ENCODE data around the gene METTL9.
"Not testable (repeated sequence)": the region's sequence is repeated elsewhere in the genome, so short reads cannot be mapped to it uniquely, and the experiment has no call there.

METTL9 gene

DNA sequence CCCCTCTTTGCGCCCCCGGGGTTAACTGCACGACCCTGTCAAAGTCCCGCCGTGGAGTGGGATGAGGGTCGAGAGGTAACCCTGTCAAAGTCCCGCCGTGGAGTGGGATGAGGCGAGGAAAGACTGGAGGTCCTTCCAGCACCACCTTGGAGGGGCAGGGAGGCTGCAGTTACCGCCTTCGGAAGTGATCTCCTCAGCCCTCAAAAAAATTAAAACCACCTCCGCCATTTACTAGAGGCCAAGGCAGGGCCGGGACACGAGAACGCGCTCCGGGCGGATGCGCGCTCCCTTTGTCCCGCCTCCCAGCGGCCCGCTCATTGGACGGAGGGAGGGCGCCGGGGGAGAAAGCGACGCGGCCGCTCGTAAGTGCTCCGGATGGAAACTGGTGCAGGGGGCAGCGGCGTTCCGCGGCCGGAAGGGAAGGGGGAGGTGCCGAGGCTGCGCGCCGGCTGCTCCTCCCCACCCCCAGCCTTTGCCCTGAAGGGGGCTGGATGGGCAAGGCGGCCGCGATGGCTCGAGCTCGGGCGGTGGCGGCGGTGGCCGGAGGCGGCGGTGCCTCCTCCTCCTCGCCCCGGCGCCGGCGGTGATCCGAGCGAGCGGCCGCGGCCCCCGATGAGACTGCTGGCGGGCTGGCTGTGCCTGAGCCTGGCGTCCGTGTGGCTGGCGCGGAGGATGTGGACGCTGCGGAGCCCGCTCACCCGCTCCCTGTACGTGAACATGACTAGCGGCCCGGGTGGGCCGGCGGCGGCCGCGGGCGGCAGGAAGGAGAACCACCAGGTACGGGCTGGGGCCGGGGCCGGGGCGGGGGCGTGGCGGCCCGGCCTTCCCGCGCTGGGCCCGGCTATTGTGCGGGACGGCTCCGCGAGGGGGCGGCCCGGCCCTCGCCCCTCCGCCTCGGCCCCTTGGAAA lies at the start of gene METTL9:
METTL9 (plus strand) TSS at position 456 of the 909 bp plus-strand sequence; CDS start at position 613, 157 bp downstream.
- DNase-seq, result peak; percentile 92 to 94

DNA sequence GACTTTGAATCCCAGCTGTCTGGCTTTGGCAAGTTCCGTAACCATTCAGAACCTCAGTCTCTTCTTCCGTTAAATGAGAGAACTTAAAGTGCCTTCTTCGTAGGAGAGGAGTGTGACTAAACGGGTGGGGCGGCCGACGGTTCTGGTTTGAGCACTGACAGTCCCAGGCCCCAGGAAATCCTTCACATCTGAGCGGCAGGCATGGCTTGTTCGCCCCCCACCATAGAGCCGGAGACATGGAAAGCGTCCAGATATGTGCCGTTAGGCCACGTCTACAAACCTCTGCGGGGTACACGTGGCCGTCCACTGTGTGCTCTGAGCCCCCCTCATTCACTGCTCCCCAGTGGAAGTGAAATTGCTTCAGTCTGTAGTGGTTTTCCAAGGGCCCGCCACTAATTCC lies 49.4 kb upstream of the METTL9 start:
- DNase-seq, result not testable (repeated sequence)

DNA sequence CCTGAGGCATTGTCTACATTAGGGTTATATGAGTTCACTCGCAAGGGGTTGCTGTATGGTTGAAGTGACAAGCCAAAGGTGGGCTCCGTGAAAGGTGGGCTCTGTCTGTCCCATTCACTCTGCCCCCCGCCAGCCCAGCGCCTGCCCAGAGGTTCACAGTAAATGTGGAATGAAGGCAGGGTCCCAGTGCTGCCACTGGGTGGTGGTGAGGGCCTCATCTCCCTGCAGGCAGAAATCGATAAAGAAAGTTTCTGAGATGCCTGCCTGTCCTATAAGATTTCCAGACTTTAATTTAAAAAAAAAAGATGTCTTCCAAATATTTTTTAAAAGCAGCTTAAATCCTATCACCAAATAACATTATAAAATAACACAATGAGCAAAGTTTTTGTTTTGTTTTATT lies 48.9 kb upstream of the METTL9 start:
- DNase-seq, result not testable (repeated sequence)

DNA sequence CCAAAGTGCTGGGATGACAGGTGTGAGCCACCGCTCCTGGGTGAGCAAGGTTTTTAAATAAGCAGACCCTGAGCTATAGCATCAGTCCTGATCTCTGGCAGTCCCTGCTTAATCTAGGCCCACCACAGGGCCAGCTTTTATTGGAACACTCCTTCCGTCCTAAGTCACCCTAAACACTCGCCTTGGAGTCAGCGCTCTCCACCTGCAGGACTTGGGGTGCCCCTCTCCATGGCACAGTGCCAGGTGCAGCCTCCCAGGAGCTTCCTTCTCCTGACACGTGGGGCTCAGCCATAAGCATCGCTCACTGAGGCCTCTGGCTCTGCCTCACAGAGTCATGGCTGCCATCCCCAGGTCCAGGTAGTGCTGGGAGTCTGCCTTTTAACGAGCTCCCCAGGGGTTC lies 48.3 kb upstream of the METTL9 start:
- not testable (repeated sequence) for DNase-seq

DNA sequence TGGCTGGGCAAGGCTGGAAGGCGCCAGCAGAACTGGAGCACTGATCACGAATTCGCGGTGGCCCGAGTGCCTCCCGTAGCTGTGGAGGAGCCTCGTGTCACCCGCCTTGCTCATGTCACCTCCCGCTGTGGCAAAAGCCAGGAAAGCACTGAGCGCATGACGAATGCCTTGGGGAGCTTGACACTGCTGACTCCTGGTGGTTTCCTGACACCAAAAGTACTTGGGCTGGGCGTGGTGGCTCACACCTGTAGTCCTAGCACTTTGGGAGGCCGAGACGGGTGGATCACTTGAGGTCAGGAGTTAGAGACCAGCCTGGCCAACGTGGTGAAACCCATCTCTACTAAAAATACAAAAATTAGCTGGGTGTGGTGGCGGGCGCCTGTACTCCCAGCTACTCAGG lies 47.8 kb upstream of the METTL9 start:
- DNase-seq, result not testable (repeated sequence)

DNA sequence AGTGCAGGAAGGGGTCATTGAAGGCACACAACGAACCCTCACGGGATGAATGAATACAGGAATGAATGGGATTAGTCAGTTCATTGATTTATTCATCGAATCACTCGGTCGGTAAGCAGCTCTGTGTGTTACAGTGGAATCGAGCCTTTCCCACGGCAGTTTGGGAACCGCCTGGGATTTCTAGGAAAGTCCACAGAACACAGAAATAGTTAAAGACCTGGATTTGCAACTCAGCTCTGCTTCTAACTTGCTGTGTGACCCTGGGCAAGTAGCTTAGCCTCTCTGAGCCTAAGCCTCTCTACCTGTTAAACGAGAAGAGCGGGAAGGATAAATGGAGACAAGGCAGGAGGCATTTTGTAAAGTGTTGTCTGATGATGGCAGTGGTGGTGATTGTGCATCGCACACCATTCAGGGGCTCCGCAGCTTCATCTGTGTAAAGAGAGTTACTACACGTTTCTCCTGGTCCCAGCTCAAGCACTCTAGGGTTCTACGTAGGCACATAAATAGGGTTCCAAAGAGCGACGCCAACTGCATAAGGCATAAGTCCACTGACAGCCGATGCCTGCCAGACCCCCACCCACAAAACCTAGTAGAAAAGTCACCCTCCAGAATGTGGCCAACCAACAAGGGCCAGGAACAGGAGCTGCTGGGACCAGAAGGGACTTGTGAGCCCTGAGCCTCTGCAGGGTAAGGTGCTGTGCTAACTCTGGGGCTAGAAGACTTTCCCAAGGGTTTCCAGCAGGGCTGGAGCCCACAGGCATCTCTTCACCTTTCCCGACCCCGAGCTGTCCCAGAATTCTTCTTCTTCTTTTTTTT lies 45.7 kb upstream of the METTL9 start:
- DNase-seq, result not testable (repeated sequence)

DNA sequence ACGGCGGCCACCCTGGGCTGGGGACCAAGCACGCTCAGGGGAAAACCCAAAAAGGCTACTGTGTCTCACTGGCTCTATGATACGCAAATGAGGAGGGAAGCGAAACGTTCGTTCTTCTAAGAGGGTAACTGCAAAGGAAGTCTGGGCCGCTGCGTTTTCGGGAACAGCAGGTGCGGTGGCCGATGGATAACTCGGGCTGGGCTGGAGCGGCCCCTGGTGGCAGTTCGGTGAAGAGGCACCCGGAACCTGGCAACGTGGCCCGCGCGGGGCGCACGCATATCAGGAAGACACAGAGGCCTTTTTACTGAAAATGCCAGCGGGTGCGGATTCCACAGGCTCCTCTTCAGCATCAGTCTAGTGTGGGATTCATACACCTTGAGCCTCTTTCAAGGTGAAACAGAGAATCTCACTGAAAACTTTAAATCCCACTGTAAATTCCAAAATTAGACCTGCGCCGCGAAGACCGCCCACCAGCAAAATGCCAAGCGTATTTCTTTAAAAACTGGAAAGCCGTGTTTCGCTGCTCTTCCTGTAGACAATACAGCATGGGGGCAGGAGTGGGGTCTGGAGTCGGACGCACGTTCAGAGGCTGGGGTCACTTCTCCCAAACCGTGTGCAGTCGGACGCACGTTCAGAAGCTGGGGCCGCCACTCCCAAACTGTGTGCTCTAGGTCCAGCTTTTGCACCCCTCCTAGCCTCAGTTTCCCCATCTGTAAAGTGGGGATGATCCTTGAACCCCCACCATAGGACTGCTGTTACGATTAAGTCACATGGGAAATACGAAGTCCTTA lies 44.4 kb upstream of the METTL9 start:
- peak; percentile 96 to 97 for DNase-seq

DNA sequence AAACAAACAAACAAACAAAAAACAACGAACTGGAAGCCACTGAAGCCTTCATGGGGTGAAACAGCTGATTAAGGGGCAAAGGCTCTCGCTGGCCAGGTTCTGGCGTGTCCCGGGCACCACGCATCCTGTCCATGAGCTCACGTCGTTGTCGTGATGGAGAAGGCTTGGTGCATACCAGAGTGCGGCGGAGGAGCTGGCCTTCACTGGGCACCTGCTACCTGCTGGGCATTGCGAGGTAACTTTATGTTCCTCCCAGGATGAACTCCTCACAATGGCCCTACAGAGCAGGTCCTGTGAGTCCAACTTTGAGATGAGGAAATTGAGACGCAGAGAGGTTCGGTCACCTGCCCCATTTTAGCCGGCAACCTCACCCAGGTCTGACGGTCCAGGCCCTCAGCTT lies 43.8 kb upstream of the METTL9 start:
- not testable (repeated sequence) for DNase-seq

DNA sequence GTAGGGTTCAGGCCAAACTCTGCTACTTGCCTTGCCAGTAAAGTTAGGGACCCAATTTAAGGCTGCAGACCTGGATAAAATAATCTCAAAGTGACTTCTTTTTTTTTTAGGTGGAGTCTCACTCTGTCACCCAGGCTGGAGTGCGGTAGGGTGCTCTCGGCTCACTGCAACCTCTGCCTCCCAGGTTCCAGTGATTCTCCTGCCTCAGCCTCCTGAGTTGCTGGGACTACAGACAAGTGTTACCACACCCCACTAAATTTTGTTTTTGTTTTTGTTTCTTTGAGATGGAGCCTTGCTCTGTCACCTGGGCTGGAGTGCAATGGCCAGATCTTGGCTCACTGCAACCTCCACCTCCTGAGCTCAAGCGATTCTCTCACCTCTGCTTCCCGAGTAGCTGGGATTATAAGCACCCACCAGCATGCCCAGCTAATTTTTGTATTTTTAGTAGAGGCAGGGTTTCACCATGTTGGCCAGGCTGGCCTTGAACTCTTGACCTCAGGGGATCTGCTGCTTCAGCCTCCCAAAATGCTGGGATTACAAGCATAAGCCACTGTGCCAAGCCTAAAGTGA lies 43.3 kb upstream of the METTL9 start:
- DNase-seq, result not testable (repeated sequence)

DNA sequence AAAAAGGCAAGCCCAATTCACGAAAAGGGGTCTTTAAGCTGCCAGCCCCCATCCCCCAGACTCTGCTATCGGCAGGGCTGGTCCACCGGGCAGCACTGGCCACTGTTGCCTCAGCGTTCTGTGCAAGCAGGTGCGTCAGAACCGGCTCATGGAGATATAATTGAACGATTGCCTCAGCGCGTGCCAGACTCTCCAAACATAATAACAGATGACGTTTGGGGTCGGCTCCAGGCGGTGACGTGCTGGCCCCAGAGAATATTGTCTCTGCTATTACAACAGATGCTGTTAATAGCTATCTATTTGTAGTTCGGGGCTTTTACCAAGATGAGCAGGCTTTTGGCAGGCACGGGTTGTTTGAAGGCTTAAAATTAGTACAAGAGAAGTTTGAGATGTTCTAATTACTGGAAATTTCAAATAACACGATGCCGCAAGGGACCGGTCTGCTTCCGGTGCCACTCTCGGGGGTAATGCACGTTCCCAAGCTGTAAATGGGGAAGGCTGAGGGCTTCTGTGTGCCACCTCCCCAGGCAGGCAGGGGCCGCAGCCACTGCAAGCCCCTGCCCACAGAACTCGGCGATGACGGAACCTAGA lies 42.6 kb upstream of the METTL9 start:
- not testable (repeated sequence) for DNase-seq

DNA sequence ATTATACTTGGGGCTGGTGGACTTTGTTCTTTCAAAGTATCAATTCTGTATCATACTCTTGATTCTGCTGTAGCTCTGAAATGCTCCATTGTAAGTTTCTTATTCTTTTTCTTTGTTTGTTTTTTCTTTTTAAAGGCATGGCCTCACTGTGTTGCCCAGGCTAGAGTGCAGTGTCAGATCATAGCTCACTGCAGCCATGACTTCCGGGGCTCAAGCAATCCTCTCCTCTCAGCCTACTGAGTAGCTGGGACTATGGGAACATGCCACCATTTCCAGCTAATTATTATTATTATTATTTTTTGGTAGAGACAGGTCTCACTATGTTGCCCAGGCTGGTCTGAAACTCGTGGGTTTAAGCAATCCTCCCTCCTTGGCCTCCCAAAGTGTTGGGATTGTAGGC lies 38.9 kb upstream of the METTL9 start:
- DNase-seq, result no peak

DNA sequence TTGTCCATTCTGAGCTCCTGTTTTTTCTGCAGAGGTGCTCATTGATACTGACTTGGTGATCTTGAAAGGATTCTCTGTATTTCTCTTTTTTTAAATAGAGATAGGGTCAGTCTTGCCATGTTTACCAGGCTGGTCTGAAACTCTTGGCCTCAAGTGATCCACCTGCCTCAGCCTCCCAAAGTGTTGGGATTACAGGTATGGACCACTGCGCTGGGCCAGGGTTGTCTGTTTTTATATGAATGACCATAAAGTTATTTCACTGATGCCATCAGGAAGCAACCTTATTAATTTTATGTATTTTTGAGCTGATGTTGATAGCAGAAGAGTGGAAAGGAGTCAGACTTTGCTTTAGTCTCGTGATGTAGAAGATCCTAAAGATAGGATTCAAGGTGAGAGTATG lies 35.7 kb upstream of the METTL9 start:
- no peak for DNase-seq

DNA sequence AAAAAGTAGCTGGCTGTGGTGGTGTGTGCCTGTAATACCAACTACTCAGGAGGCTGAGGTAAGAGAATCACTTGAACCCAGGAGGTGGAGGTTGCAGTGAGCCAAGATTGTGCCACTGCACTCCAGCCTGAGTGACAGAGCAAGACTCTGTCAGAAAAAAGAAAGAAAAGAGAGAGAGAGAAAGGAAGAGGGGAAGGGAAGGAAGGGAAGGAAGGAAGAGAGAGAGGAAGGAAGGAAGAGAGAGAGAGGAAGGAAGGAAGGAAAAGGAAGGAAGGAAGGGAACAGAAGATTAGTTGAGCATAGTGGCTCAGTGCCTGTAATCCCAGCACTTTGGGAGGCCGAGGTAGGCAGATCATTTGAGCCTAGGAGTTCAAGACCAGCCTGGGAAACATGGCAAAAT lies 35.0 kb upstream of the METTL9 start:
- DNase-seq, result not testable (repeated sequence)

DNA sequence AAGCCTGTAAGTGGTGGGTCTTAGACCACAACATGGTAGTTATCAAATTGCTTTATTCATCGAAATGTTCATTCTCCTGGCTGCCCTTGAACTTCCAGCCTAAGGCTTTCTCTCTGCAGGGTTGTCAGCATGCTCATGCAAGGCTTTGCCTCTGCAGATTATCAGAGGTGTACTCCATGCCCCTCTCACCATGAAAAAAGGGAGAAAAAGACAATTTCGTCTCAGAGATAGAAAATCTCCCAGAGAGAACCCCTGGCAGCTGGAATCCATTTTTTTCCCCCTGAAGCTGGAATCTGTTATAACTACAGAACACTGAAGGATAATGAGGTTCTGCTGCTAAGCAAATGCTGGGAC lies 33.9 kb upstream of the METTL9 start:
- DNase-seq, result no peak

DNA sequence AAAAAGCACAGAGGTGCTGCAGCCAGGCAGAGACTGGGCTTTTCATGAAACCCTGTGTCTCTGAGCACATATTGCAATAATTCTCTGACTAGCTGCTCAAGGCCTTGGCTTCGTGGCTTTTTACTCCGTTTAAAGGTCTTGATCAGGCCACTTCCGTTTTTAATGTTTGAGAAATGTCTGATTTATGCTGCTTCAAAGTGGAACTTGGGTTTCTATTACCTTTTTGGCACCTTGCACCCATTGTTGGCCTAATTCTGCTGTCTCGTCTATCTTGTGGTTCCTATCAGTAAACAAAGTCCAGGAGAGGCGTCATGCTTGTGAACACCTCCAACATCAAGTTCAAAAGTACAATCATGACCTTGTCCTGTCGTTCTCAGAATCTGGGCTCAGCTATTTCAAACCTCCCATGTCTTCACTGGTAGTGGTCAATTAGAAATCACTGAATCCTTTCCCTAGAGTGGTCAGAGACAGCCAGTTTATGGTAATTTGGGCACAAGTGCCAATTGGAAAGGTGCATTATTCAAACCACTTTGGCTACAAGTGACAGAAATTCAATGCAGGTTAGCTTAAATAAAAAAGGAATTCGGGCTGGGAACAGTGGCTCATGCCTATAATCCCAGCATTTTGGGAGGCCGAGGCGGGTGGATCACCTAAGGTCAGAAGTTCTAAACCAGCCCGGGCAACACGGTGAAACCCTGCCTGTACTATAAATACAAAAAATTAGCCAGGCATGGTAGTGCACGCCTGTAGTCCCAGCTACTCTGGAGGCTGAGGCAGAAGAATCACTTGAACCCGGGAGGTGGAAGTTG lies 33.3 kb upstream of the METTL9 start:
- DNase-seq, result no peak

DNA sequence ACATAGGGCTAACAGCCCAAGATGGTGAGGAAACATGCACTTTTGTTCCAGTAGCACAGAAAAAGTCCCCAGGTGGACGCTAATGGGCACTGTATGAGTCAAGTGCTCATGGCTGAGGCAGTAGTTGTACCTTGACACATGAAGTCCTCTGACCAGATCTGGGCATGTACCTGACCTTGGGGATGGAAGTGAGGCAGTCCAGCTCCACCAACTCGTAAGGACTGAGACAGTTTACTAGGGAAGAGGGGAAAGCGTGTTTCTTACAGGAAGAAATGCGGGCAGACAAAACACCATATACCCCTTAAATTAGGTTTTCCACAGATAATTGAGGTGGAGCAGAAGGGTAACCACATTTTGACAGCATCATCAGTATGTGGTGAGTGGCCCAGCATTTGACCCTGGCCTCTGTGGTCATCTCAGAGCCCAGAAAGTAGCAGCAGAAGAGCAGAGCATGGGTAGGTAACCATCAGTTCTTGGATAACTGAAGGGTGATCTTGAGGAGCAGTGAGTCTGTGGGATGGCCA lies 32.4 kb upstream of the METTL9 start:
- DNase-seq, result no peak

DNA sequence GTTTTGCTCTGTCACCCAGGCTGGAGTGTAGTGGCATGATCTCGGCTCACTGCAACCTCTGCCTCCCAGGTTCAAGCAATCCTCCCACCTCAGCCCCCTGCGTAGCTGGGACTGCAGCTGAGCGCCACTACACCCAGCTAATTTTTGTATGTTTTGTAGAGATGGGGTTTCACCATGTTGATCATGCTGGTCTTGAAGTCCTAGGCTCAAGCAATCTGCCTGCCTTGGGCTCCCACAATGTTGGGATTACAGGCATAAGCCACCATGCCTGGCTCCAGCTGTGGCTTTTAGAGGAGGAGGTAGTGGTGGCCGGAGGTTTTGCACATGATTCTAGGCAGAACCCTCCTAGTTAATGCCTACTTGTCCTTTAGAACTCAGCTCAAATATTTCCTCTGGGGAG lies 31.9 kb upstream of the METTL9 start:
- not testable (repeated sequence) for DNase-seq

DNA sequence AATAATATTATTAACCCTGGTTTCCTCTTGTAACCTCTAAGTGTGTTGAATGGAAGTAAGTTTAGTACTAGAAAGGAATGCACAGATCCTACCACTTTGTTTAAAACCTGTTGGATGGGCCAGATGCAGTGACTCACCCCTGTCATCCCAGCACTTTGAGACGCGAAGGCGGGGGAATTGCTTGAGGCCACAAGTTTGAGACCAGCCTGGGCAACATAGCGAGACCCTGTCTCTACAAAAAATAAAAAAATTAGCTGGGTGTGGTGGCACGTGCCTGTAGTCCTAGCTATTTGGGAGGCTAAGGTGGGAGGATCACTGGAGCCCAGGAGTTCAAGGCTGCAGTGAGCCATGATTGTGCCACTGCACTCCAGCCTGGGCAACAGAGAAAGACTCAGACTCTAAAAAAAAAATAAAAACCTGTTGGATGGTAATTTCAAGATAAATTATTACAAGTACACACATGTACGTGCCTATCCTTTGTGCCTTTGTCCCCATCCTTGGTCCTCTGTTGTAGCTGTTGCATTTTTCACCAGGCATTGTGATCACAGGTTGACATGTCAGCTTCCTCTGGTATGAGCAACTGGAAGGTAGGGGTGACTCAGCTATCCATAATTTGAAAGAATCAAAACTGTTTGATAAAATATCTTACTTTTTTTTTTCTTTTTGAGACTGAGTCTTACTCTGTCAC lies 30.7 kb upstream of the METTL9 start:
- DNase-seq, result no peak

DNA sequence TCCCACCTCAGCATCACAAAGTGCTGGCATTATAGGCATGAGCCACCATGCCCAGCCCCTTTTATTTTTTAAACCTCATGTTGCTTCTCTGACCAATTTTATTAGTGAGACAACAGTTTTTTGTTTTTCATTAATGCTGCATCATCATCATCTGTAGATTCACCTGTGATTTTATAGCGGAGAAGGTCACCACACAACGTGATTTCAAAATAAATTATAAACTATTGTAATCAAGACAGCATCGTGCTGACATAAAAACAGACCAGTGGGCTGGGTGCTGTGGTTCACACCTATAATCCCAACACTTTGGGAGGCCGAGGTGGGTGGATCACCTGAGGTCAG lies 28.7 kb upstream of the METTL9 start:
- DNase-seq, result no peak

DNA sequence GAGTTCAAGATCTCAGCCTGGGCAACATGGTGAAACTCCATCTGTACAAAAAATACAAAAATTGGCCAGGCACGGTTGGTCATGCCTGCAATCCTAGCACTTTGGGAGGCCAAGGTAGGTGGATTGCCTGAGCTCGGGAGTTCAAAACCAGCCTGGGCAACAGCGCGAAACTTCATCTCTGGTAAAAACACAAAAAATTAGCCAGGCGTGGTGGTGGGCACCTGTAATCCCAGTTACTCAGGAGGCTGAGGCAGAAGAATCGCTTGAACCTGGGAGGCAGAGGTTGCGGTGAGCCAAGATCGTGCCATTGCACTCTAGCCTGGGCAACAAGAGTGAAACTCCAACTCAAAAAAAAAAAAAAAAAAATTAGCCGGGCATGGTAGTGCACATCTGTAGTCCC lies 25.9 kb upstream of the METTL9 start:
- not testable (repeated sequence) for DNase-seq

DNA sequence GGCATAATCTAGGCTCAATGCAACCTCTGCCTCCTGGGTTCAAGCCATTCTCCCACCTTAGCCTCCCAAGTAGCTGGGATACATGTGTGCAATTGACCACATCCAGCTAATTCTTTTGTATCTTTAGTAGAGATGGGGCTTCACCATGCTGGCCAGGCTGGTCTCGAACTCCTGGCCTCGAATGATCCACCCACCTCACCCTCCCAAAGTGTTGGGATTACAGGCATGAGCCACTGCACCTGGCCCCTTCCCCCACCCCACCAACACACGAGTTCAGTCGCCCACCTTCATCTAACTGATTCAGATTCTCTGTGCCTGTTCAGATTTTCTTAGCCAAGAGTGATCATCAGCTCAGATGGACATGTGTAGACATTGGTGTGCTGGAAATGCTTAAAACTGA lies 25.0 kb upstream of the METTL9 start:
- no peak for DNase-seq

Data from activated CD4-positive, alpha-beta T cell treated with anti-CD3 and anti-CD28 coated beads, Interleukin-2, amount 50 U/mL, for 48 hours (primary cell).